Measurements from ENCODE around the gene MAP10. TPM values are rescaled to one million over a fixed set of nuclear protein-coding genes. Genes with fewer than 3 reads are reported as not detected.
"Not testable (repeated sequence)": the region's sequence is repeated elsewhere in the genome, so short reads cannot be mapped to it uniquely, and the experiment has no call there.

The MAP10 gene
- 0.64 and 0.76 TPM in 2 replicates for total RNA-seq

- DNase-seq (ENCODE audit: low read depth in 2 of 2): peak; percentile 42 to 62
Observed at GRCh38 chr1:232805269-232806185, at the start of gene MAP10. MAP10 (plus strand) TSS chr1:232805416; CDS start chr1:232805450, 34 bp downstream.

GRCh38 chr1:232764458-232765251, 40.6 kb upstream of the MAP10 start:
- no peak for DNase-seq (ENCODE audit: low read depth in 2 of 2)

DNA sequence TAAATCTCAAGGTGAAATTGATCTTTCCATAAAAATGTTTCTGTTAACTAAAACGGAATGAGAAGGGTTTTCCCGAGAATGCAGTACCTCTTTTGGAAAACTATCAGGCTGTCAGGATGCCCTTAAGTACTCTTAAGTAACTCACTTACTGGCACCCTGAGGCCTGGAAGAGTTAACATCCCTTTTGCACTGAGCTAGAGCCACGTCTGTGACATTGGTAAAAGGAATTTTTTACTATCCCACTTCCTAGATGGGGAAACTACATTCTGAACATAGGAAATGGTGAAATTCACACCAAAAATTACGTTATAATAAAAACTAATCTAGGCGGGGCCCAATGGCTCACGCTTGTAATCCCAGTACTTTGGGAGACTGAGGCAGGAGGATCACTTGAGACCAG, 39.7 kb upstream of the MAP10 start:
- no peak for DNase-seq (ENCODE audit: low read depth in 2 of 2)

GRCh38 chr1:232766241-232766890, 38.9 kb upstream of the MAP10 start:
- DNase-seq (ENCODE audit: low read depth in 2 of 2): no peak

- DNase-seq (ENCODE audit: low read depth in 2 of 2): no peak
Observed at GRCh38 chr1:232766904-232767303, 38.3 kb upstream of the MAP10 start.

GRCh38 chr1:232767305-232768074, 37.7 kb upstream of the MAP10 start:
- DNase-seq (ENCODE audit: low read depth in 2 of 2): peak in 1 of 2 donors; percentile 17

GRCh38 chr1:232768793-232769192, 36.4 kb upstream of the MAP10 start:
- DNase-seq (ENCODE audit: low read depth in 2 of 2): no peak

- DNase-seq (ENCODE audit: low read depth in 2 of 2): no peak
Observed at GRCh38 chr1:232769733-232770132, 35.5 kb upstream of the MAP10 start.

DNA sequence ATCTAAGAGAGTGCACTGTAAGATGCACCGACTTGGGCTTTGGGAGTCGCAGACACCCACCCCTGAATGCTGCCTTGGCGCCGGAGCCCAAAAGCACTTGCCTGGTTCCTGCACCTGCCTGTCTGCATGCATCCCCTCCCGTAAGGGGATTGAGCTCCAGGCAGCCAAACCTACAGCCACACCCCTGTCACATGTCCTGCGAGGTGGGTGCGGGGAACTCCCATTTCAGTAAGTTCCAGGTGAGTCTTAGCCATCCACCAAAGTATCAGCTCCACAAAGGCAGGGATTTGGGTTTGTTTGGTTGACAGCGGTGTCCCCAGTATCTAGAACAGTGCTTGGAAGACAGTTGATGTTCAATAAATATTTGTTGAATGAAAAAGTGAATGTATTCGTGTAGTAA, 31.5 kb upstream of the MAP10 start:
- no peak for DNase-seq (ENCODE audit: low read depth in 2 of 2)

GRCh38 chr1:232776526-232777106, 28.6 kb upstream of the MAP10 start:
- no peak for DNase-seq (ENCODE audit: low read depth in 2 of 2)

GRCh38 chr1:232780354-232780753, 24.9 kb upstream of the MAP10 start:
- DNase-seq (ENCODE audit: low read depth in 2 of 2): no peak

DNA sequence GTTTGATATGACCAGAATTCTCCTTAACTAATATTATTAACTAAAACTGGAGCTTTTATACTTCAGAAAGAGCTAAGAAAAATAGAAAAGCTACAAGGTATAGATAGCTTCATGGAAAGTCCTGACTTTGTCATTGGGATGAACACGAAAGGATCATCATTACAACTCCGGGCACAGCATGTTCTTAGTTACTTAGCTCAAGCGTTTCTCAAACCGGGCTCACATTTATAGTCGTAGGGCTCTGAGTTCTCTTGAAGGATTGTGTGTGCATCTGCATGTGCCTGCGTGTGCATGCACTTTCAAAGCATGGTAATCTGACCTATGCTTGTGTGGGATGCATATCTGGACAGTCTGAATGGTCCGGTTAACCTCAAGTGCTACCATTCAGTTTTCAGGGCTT, 20.4 kb upstream of the MAP10 start:
- no peak for DNase-seq (ENCODE audit: low read depth in 2 of 2)

- DNase-seq (ENCODE audit: low read depth in 2 of 2): not testable (repeated sequence)
Observed at GRCh38 chr1:232785630-232786029, 19.6 kb upstream of the MAP10 start.

- no peak for DNase-seq (ENCODE audit: low read depth in 2 of 2)
Observed at GRCh38 chr1:232786845-232787455, 18.3 kb upstream of the MAP10 start.

DNA sequence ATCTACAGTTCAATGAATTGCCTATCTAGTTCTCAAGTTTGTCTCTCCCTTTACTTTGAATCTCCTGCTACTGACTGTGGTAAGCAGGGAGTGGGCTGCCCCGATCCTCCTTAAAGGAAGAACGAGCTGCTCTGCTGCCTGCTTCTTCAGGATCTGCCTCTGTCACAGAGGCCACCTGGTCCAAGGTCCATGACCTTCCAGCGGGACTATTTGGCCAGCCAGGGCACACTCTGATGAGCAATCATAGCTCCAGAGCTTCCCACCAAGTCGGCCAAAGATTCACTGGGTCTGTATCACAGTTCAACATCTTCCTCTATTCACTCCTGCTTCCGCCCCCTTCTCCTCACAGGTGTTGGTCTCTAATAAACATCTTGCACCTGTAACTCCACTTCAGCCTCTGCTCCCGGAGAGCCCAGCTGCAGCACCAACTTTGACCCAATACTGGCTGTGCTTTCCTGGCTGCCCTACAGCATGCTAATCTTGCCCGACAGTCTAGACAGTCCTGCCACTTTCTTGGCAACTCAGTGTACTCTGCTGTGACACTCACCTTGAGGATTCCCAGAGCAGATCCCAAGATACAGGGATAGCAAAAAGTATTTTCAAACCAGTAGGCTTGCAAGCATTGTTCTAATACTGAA, 16.9 kb upstream of the MAP10 start:
- DNase-seq (ENCODE audit: low read depth in 2 of 2): no peak

DNA sequence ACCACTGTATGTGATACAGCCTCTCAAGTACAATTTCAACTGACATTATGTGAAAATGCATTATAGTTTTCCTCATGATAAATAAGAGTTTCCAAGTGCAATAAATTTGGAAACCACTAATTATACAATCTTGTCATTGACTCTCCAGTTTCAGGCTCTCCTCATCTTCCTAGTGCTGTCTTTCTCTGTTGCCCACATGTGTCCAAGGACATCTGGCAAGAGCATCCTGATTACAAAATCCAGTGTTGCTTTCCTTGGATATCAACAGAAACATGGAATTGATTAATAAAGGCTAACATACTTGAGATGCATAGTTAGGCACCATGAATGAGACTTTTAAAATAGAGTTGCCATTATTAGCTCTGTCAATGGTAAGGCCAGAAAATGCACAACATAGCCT, 15.6 kb upstream of the MAP10 start:
- DNase-seq (ENCODE audit: low read depth in 2 of 2): no peak

DNA sequence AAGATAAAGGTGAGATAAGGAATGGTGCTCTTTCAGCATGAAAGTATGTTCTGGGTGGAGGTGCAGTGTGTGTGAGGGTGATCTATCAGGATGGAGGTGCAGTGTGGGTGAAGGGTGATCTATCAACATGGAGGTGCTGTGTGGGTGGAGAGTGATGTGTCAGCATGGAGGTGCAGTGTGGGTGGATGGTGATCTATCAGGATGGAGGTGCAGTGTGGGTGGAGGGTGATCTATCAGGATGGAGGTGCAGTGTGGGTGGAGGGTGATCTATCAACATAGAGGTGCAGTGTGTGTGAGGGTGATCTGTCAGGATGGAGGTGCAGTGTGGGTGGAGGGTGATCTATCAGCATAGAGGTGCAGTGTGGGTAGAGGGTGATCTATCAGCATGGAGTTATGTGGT, 12.3 kb upstream of the MAP10 start:
- DNase-seq (ENCODE audit: low read depth in 2 of 2): no peak

GRCh38 chr1:232793944-232794343, 11.3 kb upstream of the MAP10 start:
- peak in 1 of 2 donors; percentile 38 for DNase-seq (ENCODE audit: low read depth in 2 of 2)

DNA sequence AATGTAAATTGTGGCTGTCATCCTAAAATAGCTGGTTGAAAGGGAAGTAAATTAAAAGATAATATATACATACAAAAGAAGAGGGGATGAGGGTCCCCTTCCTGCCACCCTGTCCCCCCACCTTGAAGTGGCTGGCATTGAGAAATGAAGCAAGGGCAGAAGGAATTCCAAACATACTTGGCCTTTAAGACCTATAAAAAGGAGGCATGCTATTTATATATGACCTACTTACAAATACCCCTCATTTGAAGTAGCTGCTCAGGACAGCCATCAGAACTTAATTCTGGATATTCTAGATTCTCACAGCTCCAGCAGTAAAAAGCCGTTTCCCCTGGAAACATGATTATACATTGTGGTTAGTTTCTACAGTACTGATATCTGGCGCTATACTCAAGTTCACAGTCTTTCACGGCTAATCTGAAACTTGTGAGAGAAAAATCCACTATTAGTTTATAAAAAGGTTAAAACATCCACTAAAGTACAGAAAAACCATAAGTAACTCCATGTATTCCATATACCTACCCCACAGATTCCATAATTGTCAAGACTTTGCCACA, 9.6 kb upstream of the MAP10 start:
- DNase-seq (ENCODE audit: low read depth in 2 of 2): no peak

All from dermis microvascular lymphatic vessel endothelial cell (primary cell).